ENCODE measurements around the gene RYR3. TPM values are rescaled to one million over a fixed set of nuclear protein-coding genes. Genes with fewer than 3 reads are reported as not detected.

RYR3 gene
- total RNA-seq, 1 donor from 2014 or later: under 0.01 TPM

GRCh38 chr15:33822479-33822878 is 511.7 kb downstream of the RYR3 start:
- DNase-seq (ENCODE audit: low read depth, low spot score): no peak

- DNase-seq (ENCODE audit: low read depth, low spot score): no peak
Measured at GRCh38 chr15:33823119-33823518, 512.4 kb downstream of the RYR3 start.

DNA sequence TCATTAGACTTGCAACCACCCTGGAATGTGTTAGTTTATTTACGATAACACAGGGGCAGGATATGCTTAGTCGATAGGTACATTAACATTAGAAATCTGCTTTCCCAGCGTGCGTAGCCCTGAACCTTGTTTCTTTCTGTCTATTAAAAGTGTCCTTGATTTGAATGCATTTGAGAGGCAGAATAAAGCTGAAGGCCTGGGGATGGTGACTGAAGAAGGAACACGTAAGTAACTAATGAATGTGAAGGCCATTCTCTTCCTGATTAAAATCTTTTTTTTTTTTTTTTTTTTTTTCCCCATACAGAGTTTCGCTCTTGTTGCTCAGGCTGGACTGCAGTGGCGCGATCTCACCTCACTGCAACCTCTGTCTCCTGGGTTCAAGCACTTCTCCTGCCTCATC is 514.7 kb downstream of the RYR3 start:
- DNase-seq (ENCODE audit: low read depth, low spot score): no peak

DNA sequence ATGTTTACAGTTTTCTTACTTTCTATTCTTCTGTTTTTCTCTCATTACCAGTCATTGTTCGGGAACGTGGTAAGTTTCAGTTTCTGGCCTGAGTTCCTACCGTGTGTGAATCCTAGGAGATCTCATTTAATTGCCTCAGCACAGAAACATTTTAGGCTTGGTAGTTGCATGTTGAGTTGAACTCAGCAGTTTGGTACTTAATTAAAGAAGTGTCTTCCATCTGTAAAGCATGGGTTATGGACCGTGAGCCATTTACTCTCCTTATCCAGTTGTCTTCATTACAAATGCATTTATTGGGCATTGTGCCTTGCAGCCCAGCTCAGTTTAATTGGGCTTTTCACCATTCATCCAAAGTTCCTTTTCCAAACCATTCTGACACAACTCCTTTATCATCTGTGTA is 515.4 kb downstream of the RYR3 start:
- no peak for DNase-seq (ENCODE audit: low read depth, low spot score)

GRCh38 chr15:33830351-33830750 is 519.6 kb downstream of the RYR3 start:
- DNase-seq (ENCODE audit: low read depth, low spot score): no peak

DNA sequence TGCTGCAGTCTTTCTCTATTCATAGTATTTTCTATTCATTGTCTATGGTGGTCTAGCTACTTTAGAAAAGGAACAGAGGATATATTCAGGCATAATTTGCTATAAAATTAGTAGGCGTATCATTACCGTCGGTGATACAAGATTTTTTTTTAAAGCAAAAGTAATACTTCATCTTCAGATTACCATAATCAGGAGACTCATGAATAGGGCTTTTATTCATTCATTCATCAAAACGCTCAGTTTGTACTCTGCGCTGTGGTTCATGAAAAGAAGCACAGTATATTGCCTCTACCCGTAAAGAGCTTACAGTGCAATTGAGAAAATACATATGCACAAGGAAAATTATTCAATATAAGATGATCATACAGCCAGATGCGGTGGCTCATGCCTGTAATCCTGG is 520.9 kb downstream of the RYR3 start:
- no peak for DNase-seq (ENCODE audit: low read depth, low spot score)

DNA sequence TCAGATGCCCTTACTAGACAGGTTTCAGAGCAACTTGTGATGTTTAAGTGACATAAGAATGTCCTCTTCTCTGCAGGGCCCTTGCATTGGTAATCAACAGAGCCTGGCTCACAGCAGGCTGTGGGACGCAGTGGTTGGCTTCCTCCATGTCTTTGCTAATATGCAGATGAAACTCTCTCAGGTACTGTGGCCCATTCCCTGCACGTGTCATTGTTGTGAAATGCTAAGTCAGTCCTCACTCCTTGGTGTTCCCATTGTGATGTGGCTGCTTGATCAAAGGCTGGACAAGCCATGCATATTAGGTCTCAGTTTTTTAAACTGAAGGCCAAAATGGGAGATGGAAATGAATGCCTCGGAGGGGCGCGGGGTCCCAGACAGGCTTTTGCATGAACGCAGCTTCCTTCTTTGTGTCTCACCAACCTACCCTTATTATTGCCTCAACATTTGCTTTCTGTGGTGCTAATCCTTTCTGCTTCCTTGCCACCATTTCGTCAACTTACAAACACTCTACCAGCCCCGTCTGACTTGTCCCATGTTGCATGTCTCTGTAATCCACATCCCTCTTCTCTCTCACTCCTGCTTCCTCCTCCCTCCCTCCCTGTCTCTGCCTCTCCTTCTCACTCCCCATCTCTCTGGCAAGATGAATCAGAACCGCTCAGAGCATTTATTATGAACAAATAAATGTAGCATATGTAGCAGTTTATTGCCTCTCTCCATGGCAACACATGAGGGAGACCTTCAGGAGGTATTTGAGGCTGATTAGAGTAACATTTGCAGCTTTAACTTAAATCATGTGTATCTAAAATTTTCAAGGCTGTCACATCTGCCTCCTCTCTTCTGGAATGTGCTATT is 524.4 kb downstream of the RYR3 start:
- no peak for DNase-seq (ENCODE audit: low read depth, low spot score)

DNA sequence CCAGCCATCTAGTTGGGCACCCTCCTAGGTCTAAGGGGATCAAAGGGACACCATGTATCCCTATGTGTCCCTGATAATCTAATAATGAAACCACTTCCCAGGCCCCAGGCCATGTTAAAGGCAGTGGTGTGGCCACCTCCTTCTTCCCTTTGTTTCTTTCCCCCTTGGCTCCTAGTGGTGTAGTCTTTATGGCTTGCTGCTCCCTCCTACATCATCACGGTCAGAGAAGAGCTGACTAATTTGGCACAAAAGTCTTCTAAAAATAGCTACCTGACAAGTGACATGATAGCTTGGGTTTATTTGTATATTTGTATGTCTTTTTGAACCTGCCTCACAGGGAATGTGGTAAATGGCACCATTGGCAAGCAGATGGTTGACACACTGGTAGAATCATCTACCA is 526.5 kb downstream of the RYR3 start:
- DNase-seq (ENCODE audit: low read depth, low spot score): no peak

GRCh38 chr15:33839540-33839939 is 528.8 kb downstream of the RYR3 start:
- DNase-seq (ENCODE audit: low read depth, low spot score): no peak

DNA sequence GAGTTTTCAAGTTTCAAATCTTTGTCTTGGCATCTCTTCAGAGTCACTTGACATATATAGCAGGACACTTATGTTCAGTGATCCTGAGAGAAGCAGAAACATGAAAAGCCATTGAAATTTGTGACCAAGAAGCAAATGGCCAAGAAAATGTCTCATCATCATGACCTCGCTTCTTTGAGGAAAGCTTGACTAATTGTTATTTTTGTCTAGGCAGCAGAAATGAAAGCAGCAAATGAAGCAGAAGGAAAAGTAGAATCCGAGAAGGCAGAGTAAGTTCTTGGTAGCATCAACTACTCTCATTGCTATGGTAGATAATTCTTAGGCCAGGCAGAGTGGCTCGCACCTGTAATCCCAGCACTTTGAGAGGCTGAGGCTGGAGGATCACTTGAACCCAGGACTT is 529.8 kb downstream of the RYR3 start:
- no peak for DNase-seq (ENCODE audit: low read depth, low spot score)

DNA sequence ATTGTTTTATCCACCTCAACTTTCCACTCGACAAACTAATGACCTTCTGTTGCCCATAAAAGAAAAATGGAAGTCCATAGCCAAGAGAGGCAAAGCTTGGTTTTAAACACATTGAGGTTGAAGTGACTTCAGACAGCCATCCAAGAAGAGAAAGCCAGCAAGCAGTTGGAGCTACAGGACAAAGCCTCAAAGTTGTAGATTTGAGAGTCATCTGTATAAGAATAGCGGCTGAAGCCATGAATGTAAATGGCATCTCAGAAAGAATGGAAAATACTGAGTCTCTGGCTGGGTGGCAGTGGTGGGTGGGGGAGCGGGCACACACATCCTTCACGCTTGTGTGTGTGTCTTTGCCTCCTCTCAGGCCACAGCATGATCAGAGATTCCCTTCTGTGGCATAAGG is 533.4 kb downstream of the RYR3 start:
- no peak for DNase-seq (ENCODE audit: low read depth, low spot score)

DNA sequence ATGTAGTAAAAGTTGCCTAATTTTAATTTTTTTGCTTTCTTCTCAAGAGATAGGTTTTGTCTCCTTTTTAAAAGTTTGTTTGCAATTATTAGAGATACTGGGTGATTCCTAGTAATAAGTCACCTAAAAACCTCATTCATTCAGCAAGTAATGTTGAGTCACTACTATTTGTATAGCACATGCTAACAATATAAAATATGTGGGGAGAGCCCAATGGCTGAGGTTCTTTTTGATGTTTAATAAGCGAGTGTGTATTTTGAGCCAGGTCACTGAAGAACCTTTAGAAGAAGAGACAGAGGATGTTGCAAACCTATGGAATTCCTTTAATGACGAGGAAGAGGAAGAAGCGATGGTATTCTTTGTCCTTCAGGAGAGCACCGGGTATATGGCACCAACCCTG is 533.8 kb downstream of the RYR3 start:
- DNase-seq (ENCODE audit: low read depth, low spot score): no peak

- no peak for DNase-seq (ENCODE audit: low read depth, low spot score)
Measured at GRCh38 chr15:33846142-33846541, 535.4 kb downstream of the RYR3 start.

GRCh38 chr15:33846862-33847261 is 536.1 kb downstream of the RYR3 start:
- no peak for DNase-seq (ENCODE audit: low read depth, low spot score)

DNA sequence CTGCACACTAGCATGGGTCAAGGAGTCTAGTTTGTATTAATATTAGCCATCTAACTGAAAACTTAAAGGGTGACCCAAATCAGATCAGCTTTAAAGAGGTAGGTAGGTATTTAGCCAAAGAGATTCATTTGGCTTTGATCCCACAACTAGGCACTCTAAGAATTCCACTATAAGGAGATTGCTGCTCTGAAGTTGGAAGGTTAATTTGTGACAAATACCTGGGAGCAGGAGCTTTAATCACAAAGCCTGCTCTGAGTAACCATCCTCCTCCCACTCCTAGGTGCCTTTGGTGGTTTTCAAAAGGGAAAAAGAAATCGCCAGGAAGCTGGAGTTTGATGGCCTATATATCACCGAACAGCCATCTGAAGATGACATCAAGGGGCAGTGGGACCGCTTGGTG is 537.2 kb downstream of the RYR3 start:
- no peak for DNase-seq (ENCODE audit: low read depth, low spot score)

GRCh38 chr15:33851079-33851478 is 540.3 kb downstream of the RYR3 start:
- no peak for DNase-seq (ENCODE audit: low read depth, low spot score)

GRCh38 chr15:33852094-33852493 is 541.3 kb downstream of the RYR3 start:
- DNase-seq (ENCODE audit: low read depth, low spot score): no peak

DNA sequence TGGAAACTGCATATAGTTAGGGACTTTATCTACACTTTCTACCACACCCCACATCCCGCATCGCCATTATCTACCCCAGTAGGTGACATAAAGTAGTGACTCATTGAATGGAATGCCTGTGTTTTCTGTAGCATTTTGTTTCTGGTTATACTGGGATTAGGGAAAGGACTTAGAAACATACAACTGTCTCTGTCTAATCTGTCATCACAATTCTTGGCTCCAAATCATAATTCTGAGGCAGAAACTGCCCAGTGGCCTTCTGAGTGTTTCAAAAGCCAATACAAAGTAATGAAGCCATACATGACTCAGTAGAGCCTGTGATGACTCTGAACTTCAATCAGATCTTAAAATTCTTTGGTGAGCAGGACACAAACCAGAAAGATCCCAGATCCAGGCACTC is 541.8 kb downstream of the RYR3 start:
- DNase-seq (ENCODE audit: low read depth, low spot score): no peak

DNA sequence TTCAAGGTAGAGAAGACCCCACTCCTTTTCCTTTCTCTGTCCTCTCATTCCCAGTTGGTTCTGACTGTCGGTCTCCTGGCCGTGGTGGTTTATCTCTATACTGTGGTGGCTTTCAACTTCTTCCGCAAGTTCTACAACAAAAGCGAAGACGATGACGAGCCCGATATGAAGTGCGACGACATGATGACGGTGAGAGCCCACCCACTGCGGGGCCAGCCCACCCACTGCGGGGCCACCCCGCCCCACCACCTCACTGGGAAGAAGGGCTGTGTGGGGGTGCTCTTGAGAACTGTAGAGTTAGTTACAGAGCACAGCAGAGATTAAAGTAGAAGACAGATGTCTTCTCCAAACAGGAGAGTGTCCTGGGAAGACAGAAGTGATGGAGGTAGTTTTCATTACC is 547.0 kb downstream of the RYR3 start:
- no peak for DNase-seq (ENCODE audit: low read depth, low spot score)

DNA sequence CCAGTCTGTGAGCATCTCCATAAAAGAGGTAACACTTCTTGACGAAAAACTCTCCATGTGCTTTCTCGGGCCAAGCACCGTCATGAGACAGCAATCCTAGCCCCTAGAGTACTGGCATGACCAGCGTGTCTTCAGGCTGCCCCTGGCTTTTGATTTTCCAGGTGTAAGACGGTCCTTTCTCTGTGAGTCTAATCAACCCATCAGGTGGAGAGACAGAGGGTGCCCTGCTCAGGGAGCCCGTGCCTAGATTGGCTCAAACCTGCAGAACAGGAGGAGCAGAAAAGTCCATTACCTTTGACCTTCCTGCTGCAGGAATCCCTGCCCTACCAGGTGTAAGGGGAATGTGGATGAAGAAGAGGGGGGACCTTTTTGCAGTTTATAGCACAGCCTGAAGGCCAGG is 548.1 kb downstream of the RYR3 start:
- DNase-seq (ENCODE audit: low read depth, low spot score): no peak

DNA sequence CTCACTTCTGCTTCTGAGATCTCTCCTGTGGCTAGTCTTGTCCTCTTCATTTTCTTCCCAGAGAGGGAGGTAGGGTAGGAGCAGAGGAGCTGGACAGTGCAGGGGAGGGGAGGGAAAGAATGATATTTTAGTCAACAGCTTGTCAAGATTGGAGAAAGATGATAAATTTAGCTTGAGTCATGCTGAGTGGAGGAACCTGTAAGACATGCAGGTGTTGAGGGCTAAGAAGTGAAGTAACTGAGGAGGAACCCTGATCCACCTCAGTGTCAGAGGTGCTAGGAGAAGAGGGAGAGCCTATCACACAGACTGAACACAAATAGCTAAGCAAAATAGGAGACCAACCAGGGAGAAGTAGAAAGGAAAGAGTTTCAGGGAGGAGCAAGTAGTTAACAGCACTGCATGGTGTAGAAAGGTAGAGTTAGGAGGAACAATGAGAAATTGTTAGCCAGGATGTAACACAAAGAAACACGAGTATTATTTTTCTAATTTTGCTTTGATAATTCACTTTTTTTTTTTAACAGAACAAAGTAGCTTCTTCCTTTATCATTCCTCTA is 549.3 kb downstream of the RYR3 start:
- no peak for DNase-seq (ENCODE audit: low read depth, low spot score)

GRCh38 chr15:33860754-33861153 is 550.0 kb downstream of the RYR3 start:
- DNase-seq (ENCODE audit: low read depth, low spot score): no peak

DNA sequence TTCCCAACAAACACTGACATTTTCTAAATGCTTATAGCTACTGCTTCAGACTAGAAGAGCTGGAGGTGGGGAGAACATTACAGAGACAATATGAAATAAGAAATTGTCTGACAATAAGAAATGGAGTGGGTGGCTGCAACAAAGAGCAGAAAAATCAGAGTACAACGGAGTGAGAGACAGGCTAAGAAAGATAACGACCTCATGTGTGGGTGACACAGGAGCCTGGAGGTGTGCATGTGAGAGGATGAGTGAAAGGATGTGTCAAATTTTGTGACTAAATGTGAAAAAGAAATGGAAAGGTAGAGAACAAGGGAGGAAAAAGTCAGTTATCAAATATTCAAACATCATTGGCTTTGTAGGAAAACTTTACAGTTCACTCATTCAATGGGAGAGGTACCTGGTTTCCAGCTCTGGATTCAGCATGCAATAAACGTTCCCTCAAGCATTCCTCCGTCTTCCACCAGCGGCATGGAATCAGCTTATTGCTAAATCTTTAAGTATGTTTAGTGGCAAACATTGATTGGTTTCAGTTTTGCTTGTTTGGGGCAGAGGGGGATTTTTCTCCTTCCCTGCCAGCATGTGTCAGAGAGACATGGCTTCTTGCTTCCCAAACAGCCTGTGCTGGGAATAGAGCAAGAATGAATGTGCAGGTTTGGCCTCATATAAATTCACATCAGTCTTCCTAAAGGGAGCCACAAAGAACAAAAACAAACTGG is 553.8 kb downstream of the RYR3 start:
- DNase-seq (ENCODE audit: low read depth, low spot score): no peak
